Progenitor cell of endocrine pancreas (in vitro differentiated cells): ENCODE data around the gene DOHH. TPM values are rescaled to one million over a fixed set of nuclear protein-coding genes. Genes with fewer than 3 reads are reported as not detected.

ENCODE experiments used
- DNase-seq: peaks from one replicate; pipeline ENCODE4 v3.0.0; 2021; ENCODE audit warnings: low spot score; ENCODE audit not compliant: unreplicated experiment
- H3K27ac Mint-ChIP-seq: 2 replicates; pipeline ENCODE4 v1.8.0; 2021; ENCODE audit warnings: mild to moderate bottlenecking, moderate library complexity, mixed read lengths
- H3K27me3 Mint-ChIP-seq: 2 replicates; pipeline ENCODE4 v1.8.0; 2021; ENCODE audit warnings: mixed read lengths
- H3K36me3 Mint-ChIP-seq: 2 replicates; pipeline ENCODE4 v1.8.0; 2022; ENCODE audit warnings: mixed read lengths; ENCODE audit not compliant: insufficient read depth
- H3K4me1 Mint-ChIP-seq: 2 replicates; pipeline ENCODE4 v1.8.0; 2021; ENCODE audit warnings: low read depth, mixed read lengths
- H3K4me3 Mint-ChIP-seq: 2 replicates; pipeline ENCODE4 v1.8.0; 2021; ENCODE audit warnings: low read depth, mild to moderate bottlenecking, moderate library complexity, mixed read lengths
- H3K9me3 Mint-ChIP-seq: 2 replicates; pipeline ENCODE4 v1.8.0; 2021; ENCODE audit warnings: low read depth, mixed read lengths
- total RNA-seq: library from RNA; stranded (reverse); gene quantifications from 2 replicates; pipeline ENCODE4 v1.2.1, GENCODE V29; 2021
- TF ChIP-seq, protein P1 (sequence below): fragments of 200-600 bp; sonication (generic); IDR thresholded peaks from one replicate; pipeline ENCODE4 v1.5.0; 2021; ENCODE audit warnings: antibody characterized with exemption, mild to moderate bottlenecking; ENCODE audit not compliant: unreplicated experiment

The DOHH gene
- total RNA-seq, 1 donor from 2014 or later, result 9.9 TPM

DNA sequence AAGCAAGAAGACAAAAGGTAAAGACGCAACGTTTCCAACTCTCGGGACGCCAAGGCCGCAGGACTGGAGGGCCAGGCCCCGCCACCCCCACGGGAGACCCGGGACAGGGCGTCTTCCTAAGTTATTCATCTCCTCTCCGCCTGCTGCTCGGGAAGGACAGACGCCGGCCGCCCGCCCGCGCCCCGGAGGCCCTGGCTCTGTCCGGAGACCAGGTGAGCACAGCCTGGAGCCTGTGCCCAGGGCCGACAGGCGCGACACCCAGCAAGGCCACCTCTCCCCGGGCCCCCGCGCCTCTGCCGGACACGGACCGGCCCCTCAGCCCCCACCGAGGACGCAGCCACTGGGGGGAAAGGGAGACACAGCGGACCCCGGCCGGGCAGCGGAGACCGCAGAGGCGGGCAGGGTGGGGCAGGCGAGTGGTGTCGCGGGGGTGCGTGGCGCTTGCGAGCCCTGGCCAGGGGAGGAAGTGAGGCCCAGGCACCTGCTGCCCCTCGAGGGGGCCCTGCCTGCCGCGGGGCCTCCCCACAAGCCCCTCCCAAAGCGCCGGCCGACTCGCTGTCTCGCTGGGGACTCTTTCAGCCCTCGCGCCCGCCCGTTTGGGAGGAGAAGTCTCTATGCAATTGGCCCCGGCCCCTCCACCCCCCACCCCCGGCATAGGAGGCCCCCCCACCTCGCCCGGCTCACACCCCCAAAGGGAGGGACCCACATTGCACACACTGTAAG, 37.3 kb downstream of the DOHH start:
- H3K36me3 Mint-ChIP-seq, result no peaks in the 10 kb centered on the region
- peaks cover 47% of the 10 kb centered on the region for H3K27me3 Mint-ChIP-seq
- no peak overlapping the region for H3K4me3 Mint-ChIP-seq
- H3K4me1 Mint-ChIP-seq, result peaks cover 3% of the 10 kb centered on the region
- H3K27ac Mint-ChIP-seq, result no peak overlapping the region
- no peaks in the 10 kb centered on the region for H3K9me3 Mint-ChIP-seq
- TF ChIP-seq, protein P1, sequence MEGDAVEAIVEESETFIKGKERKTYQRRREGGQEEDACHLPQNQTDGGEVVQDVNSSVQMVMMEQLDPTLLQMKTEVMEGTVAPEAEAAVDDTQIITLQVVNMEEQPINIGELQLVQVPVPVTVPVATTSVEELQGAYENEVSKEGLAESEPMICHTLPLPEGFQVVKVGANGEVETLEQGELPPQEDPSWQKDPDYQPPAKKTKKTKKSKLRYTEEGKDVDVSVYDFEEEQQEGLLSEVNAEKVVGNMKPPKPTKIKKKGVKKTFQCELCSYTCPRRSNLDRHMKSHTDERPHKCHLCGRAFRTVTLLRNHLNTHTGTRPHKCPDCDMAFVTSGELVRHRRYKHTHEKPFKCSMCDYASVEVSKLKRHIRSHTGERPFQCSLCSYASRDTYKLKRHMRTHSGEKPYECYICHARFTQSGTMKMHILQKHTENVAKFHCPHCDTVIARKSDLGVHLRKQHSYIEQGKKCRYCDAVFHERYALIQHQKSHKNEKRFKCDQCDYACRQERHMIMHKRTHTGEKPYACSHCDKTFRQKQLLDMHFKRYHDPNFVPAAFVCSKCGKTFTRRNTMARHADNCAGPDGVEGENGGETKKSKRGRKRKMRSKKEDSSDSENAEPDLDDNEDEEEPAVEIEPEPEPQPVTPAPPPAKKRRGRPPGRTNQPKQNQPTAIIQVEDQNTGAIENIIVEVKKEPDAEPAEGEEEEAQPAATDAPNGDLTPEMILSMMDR, result no peak
- DNase-seq, result no peak

DNA sequence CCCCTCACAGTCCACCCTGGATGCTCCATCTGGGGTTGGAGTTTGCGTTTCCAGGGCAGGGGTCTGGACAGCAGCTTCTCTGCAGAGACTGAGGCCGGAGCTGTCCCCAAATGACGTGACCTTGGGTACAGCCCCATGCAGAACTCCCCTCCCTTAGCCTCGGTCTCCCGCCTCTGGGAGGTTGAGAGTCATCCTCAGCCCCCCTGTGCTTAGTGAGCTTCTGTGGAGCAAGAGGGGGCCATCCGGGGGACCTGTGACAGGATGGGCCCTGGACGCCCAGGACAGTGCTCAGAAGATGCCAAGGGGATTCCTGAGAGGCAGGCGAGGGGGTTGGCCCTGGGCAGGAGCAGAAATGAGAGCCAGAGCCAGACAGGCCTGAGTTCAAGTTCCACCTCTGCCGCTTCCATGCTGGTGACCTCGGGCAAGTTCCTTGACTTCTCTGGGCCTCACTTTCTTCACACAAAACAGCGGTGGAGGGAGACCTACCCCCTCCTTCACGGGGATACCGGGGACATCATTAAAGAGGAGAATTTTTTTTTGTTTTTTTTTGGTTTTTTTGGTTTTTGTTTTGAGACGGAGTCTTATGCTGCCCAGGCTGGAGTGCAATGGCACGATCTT, 40.4 kb downstream of the DOHH start:
- H3K4me3 Mint-ChIP-seq, result no peak overlapping the region
- peaks cover 40% of the 10 kb centered on the region for H3K27me3 Mint-ChIP-seq
- no peak overlapping the region for H3K27ac Mint-ChIP-seq
- TF ChIP-seq, protein P1, result no peak
- H3K4me1 Mint-ChIP-seq, result peaks cover 3% of the 10 kb centered on the region
- H3K9me3 Mint-ChIP-seq, result no peaks in the 10 kb centered on the region
- no peaks in the 10 kb centered on the region for H3K36me3 Mint-ChIP-seq
- no peak for DNase-seq

DNA sequence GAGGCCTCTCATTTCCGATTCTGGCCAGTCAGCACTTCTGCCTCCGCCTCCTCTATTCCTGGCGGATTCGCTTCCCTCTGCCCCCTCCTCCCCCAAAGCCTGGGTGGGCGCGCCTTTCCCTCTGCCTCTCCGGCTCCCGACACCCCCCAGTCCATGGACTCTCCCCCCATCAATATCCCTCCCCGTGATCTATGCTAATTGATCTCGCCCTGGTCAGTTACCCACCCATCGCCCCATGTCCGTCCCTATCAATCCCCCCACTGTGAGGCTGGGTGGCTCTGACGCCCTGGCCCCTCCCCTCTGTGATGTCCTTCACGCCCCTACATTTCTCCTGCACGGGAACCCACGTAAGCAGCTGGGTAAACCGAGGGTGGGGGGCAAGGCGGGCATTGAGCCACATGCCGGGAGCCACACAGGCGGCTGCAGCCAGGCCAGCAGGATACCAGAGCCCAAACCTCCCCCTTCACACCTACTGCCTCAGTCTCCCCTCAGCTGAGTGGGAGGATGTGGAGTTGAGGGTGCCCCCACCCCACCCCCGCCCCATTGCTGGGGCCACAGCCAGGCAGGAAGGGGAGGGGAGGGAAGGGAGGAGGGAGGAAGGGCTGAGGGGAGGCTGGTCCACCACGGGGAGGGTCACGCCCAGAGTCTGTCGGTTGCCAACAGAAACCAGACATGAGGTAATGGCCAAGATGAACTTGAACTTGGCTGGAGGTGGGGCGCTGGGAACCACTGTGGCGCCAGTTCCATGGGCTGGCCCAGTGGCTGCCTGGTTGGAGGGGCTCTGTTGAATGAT, 41.2 kb downstream of the DOHH start:
- no peak overlapping the region for H3K27ac Mint-ChIP-seq
- no peak for DNase-seq
- peaks cover 36% of the 10 kb centered on the region for H3K27me3 Mint-ChIP-seq
- no peaks in the 10 kb centered on the region for H3K9me3 Mint-ChIP-seq
- H3K4me3 Mint-ChIP-seq, result no peak overlapping the region
- H3K4me1 Mint-ChIP-seq, result peaks cover 3% of the 10 kb centered on the region
- no peaks in the 10 kb centered on the region for H3K36me3 Mint-ChIP-seq
- TF ChIP-seq, protein P1, result no peak

DNA sequence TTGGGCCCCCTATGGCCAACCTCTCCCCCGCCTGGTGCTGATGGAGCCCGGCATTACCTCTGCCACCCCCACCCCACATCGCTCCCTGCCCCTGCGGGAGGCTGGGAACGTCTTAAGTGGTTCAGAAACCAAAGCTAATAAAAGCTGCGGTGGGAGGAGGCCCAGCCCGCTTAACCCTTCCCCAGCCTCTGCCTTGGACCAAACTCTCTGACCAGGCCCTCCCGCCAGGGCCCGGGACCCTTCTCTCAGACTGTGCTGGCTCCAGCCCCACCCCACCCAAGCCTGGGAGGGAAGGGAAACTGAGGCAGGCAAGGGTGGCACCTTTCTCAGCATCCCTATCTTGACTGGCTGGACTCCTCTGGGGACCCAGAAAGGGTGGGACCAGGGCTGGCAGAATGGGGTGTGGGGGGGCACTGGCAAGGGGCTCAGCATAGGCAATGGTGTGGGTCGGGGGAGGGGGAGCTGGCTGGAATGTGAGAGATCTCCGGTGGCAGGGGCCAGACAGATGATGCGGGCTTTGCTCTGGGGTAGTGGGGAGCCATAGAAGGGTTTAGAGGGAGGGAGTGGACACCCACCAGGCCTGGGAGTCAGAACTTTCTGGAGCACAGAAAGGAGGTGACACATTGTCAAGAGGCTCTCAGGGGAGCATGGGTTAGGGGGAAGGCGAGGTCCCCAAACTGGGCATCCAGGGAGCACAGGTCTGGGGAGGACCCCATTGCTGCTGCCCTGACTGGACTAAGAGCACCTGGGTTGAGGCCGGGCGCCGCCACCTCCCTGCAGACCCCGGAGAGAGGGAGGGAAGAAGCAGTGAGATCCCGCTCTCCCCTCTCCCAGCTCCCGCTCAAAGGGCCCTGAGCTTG, 42.0 kb downstream of the DOHH start:
- Mint-ChIP-seq H3K27me3 (peaks cover 36% of the 10 kb centered on the region), H3K4me3 (no peak overlapping the region), H3K36me3 (no peaks in the 10 kb centered on the region), H3K9me3 (no peaks in the 10 kb centered on the region), H3K4me1 (peaks cover 3% of the 10 kb centered on the region), H3K27ac (no peak overlapping the region)
- DNase-seq, result no peak
- TF ChIP-seq, protein P1, result no peak
